ENCODE data around the gene NT5M.

The NT5M gene

GRCh38 chr17:17344507-17345293 lies 41.5 kb downstream of the NT5M start:
- no peak for DNase-seq

- no peak for DNase-seq
Observed at GRCh38 chr17:17345294-17345597, 42.1 kb downstream of the NT5M start.

GRCh38 chr17:17345686-17346427 lies 42.7 kb downstream of the NT5M start:
- DNase-seq = no peak

GRCh38 chr17:17346428-17347233 lies 43.5 kb downstream of the NT5M start:
- DNase-seq = no peak

- DNase-seq = no peak
Observed at GRCh38 chr17:17347234-17347955, 44.2 kb downstream of the NT5M start.

GRCh38 chr17:17347956-17348871 lies 45.0 kb downstream of the NT5M start:
- DNase-seq = no peak

- DNase-seq = no peak
Observed at GRCh38 chr17:17348872-17349723, 45.9 kb downstream of the NT5M start.

- DNase-seq = no peak
Observed at GRCh38 chr17:17349724-17350106, 46.5 kb downstream of the NT5M start.

- no peak for DNase-seq
Observed at GRCh38 chr17:17350491-17351355, 47.5 kb downstream of the NT5M start.

- DNase-seq = no peak
Observed at GRCh38 chr17:17351356-17351891, 48.3 kb downstream of the NT5M start.

GRCh38 chr17:17351901-17352781 lies 49.0 kb downstream of the NT5M start:
- peak; percentile 25 for DNase-seq

GRCh38 chr17:17352836-17353624 lies 49.9 kb downstream of the NT5M start:
- no peak for DNase-seq

- no peak for DNase-seq
Observed at GRCh38 chr17:17353625-17354484, 50.7 kb downstream of the NT5M start.

- peak; percentile 91 for DNase-seq
Observed at GRCh38 chr17:17354560-17355349, 51.6 kb downstream of the NT5M start.

- no peak for DNase-seq
Observed at GRCh38 chr17:17355426-17355825, 52.3 kb downstream of the NT5M start.
